ENCODE results near the gene TBCD. TPM values are rescaled to one million over a fixed set of nuclear protein-coding genes. Genes with fewer than 3 reads are reported as not detected.

The TBCD gene
- total and polyA plus RNA-seq, 9 of the 15 experiments (the other 6 are each of a cell fraction or from before 2014, with no cell fraction given), result 8.9 to 98.5 (median 28.0) TPM

DNA sequence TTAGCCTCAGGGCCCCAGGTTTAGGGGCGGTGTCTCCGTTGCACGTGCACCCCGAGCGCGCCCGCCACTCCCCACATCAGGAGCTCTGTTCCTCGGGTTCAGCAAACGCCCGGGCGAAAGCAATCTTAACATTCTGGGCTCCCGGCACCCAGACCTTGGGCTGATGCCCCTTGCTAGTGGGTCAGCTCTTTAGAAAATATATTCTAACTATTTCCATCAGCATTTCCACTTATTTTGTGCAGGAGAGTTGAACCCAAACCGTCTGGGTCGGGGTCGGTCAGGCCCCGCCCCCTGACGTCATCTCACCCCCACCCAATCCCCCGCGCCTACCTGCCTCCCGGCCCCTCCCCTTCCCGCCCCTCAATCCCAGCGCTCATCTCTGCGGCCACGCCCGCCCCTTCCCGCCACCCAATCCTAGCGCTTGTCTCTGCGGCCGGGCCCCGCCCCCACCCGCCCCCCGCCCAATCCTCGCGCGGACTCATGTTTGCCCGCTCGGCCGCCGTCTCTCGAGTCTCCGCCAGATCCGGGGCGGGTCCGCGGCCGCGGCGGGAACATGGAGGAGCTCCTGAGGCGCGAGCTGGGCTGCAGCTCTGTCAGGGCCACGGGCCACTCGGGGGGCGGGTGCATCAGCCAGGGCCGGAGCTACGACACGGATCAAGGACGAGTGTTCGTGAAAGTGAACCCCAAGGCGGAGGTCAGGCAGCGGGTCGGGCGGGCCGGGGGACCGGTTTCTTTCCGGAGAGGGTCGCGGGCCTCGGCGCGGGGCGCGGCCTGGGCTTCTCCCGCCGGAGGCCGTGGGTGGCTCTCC is 35.5 kb upstream of the TBCD start, which contains the start of gene FN3KRP:
Gene FN3KRP (plus strand): TSS at position 504 of the 808 bp plus-strand sequence. CDS start 50 bp downstream, at position 554.
- no peaks in the 10 kb centered on the region for H3K9me1 ChIP-seq (ENCODE audit: control insufficient read depth, insufficient read depth, low read length)
- TF ChIP-seq, protein P1, sequence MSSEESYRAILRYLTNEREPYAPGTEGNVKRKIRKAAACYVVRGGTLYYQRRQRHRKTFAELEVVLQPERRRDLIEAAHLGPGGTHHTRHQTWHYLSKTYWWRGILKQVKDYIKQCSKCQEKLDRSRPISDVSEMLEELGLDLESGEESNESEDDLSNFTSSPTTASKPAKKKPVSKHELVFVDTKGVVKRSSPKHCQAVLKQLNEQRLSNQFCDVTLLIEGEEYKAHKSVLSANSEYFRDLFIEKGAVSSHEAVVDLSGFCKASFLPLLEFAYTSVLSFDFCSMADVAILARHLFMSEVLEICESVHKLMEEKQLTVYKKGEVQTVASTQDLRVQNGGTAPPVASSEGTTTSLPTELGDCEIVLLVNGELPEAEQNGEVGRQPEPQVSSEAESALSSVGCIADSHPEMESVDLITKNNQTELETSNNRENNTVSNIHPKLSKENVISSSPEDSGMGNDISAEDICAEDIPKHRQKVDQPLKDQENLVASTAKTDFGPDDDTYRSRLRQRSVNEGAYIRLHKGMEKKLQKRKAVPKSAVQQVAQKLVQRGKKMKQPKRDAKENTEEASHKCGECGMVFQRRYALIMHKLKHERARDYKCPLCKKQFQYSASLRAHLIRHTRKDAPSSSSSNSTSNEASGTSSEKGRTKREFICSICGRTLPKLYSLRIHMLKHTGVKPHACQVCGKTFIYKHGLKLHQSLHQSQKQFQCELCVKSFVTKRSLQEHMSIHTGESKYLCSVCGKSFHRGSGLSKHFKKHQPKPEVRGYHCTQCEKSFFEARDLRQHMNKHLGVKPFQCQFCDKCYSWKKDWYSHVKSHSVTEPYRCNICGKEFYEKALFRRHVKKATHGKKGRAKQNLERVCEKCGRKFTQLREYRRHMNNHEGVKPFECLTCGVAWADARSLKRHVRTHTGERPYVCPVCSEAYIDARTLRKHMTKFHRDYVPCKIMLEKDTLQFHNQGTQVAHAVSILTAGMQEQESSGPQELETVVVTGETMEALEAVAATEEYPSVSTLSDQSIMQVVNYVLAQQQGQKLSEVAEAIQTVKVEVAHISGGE (CRISPR knock-in tag; IDR thresholded peaks at IDR 0.05), result peak in 1 of 3 experiments; percentile 46; a peak in 1 of 6 replicates
- TF ChIP-seq NR2C2 (CRISPR knock-in tag; IDR thresholded peaks at IDR 0.05) (no peak), NR2C2 (tag; IDR thresholded peaks at IDR 0.05) (0 out of 2 replicates have a peak, but pooled peaks have one; percentile 20), ZNF830 (CRISPR knock-in tag; IDR thresholded peaks at IDR 0.05) (0 out of 2 replicates have a peak, but pooled peaks have one; percentile 21), SMAD4 (CRISPR knock-in tag; conservative IDR thresholded peaks at IDR 0.05) (peak; percentile 70), POLR2B (IDR thresholded peaks at IDR 0.05; ENCODE audit: low read depth, partially characterized antibody) (peak; percentile 67), NEUROD1 (IDR thresholded peaks at IDR 0.05; ENCODE audit: borderline replicate concordance, low read depth, low read length, partially characterized antibody) (peak; percentile 9), ELF4 (CRISPR knock-in tag; IDR thresholded peaks at IDR 0.05) (no peak), SMAD2 (IDR thresholded peaks at IDR 0.05; ENCODE audit: low read depth, low read length) (no peak), MAZ (CRISPR knock-in tag; conservative IDR thresholded peaks at IDR 0.05 in 1 of 2, IDR thresholded peaks at IDR 0.05 in 1 of 2) (0 out of 4 replicates have a peak, but pooled peaks of 1 of the 2 experiments have one; percentile 16), SIN3B (IDR thresholded peaks at IDR 0.05; ENCODE audit: low read depth) (peak; percentile 84), POLR2G (IDR thresholded peaks at IDR 0.05; ENCODE audit: low read depth, low read length) (peak; percentile 89), NFIC (IDR thresholded peaks at IDR 0.05) (peak; percentile 18; the same call in 1 of the 2 replicates)
- TF ChIP-seq, protein P2, sequence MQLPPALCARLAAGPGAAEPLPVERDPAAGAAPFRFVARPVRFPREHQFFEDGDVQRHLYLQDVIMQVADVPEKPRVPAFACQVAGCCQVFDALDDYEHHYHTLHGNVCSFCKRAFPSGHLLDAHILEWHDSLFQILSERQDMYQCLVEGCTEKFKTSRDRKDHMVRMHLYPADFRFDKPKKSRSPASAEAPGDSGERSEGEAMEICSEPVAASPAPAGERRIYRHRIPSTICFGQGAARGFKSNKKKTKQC (CRISPR knock-in tag; IDR thresholded peaks at IDR 0.05), result peak; percentile 49; the same call in 1 of the 2 replicates

More for the DNA sequence above, 35.5 kb upstream of the TBCD start, which contains the start of gene FN3KRP:
- Histone ChIP-seq H2AFZ (ENCODE audit: low read depth, low read length) (peak within 1 kb of the TSS; percentile 95), H3K9ac (ENCODE audit: insufficient read depth in 1 of 2, low read depth in 2 of 2, low read length in 2 of 2) (peak within 1 kb of the TSS; percentile 75 to 95), H3K4me1 (replicated peaks in 1 of 2; ENCODE audit: control insufficient read depth in 2 of 2, insufficient read depth in 2 of 2, low read length in 2 of 2) (peaks cover 5 to 41% of the 10 kb centered on the region in 2 experiments; a peak in 4 of 5 replicates), H4K20me1 (replicated peaks; ENCODE audit: control insufficient read depth, insufficient read depth, low read length) (no peaks in the 10 kb centered on the region), H3K4me3 (peak within 1 kb of the TSS; percentile 99), H3K79me2 (ENCODE audit: control insufficient read depth, insufficient read depth, low read length) (peaks cover 20% of the 10 kb centered on the region), H3K9me3 (replicated peaks; ENCODE audit: control insufficient read depth, insufficient read depth, low read depth, low read length) (no peaks in the 10 kb centered on the region), H3K36me3 (ENCODE audit: control insufficient read depth, insufficient read depth, low read length) (peaks cover 24% of the 10 kb centered on the region), H3K4me2 (ENCODE audit: insufficient read depth, low read length) (peak within 1 kb of the TSS; percentile 94), H3K27ac (ENCODE audit: extremely low read depth, low read depth, low read length) (peak within 1 kb of the TSS; percentile 73; the same call in 2 of the 3 replicates), H3K27me3 (ENCODE audit: control insufficient read depth in 2 of 2, insufficient read depth in 2 of 2, low read length in 2 of 2) (no peaks in the 10 kb centered on the region; a peak in 1 of 5 replicates)
- ATAC-seq, result peak; percentile 95
- intact Hi-C loops (cut with micrococcal nuclease), result loop anchor here (5.0 kb wide), 1 partner anchor 36 kb away; the partner anchor contains the start of gene TBCD
- ChIA-PET POLR2A (interaction anchor here (0.5 to 1.5 kb wide), 5 partner anchors 11 to 379 kb away, joined by 3 to 8 read pairs (median 3); no protein-coding TSS in a partner anchor), CTCF (ENCODE audit: low intra/inter-chr PET ratio) (no interaction called here)
- peak; percentile 80 for FAIRE-seq
- BruUV-seq (replicated peaks), result no TSS peak
- in situ Hi-C loops (cut with MboI), result no loop called here
- WGBS (ENCODE audit: insufficient coverage, low coverage, missing lambda C conversion rate), result 1% methylated on average over 39 of the region's 75 CpGs
- DNase-seq (ENCODE audit: extremely low read depth in 1 of 4, low spot score in 3 of 4), result peak; percentile 98 to 100 (median 98)
